H7 (cell line): ENCODE measurements around the gene FAM118A. TPM values are rescaled to one million over a fixed set of nuclear protein-coding genes. Genes with fewer than 3 reads are reported as not detected.
"Not testable (repeated sequence)": the region's sequence is repeated elsewhere in the genome, so short reads cannot be mapped to it uniquely, and the experiment has no call there.

Experiments
- DNase-seq: peaks from one replicate; pipeline ENCODE4 v3.0.0; 2012
- H3K27me3 ChIP-seq: 2 replicates; pipeline ENCODE4 v1.6.0; 2011; ENCODE audit warnings: mild to moderate bottlenecking, low read length; ENCODE audit not compliant: control insufficient read depth, insufficient read depth
- H3K36me3 ChIP-seq: replicated peaks from 2 replicates; pipeline ENCODE4 v1.5.1; 2011; ENCODE audit warnings: low read length; ENCODE audit not compliant: control insufficient read depth, insufficient read depth
- H3K4me3 ChIP-seq: 2 replicates; pipeline ENCODE4 v1.5.1; 2011; ENCODE audit warnings: low read depth, mild to moderate bottlenecking, control low read depth, low read length, moderate library complexity; ENCODE audit not compliant: insufficient read depth
- total RNA-seq: library from RNA; depleted of rRNA; stranded (reverse); fragments of >200 nt; shearing (Covaris generic); gene quantifications from 2 replicates; pipeline ENCODE4 v1.2.3, GENCODE V29; 2014; rRNA removed

The FAM118A gene
- total RNA-seq: 15.7 and 31.1 TPM in 2 replicates

GRCh38 chr22:45309422-45310227, at the start of gene FAM118A:
FAM118A (plus strand) TSS chr22:45309934; CDS start chr22:45322380, 12,446 bp downstream.
- Histone ChIP-seq H3K27me3 (no peaks in the 10 kb centered on the region; the same call in 1 of the 2 replicates), H3K4me3 (peak within 1 kb of the TSS; percentile 78), H3K36me3 (no peaks in the 10 kb centered on the region)
- DNase-seq: peak; percentile 100

- H3K36me3 ChIP-seq, DNase-seq, H3K4me3 ChIP-seq, H3K27me3 ChIP-seq: not testable (repeated sequence)
These were observed 49.4 kb upstream of the FAM118A start for GRCh38 chr22:45260395-45260759.

GRCh38 chr22:45261407-45262088, 48.2 kb upstream of the FAM118A start:
- H3K36me3 ChIP-seq: no peaks in the 10 kb centered on the region
- H3K27me3 ChIP-seq: peaks cover 4% of the 10 kb centered on the region
- no peak for DNase-seq
- no peak overlapping the region for H3K4me3 ChIP-seq

- Histone ChIP-seq H3K4me3 (no peak overlapping the region), H3K36me3 (no peaks in the 10 kb centered on the region), H3K27me3 (peaks cover 4% of the 10 kb centered on the region)
- no peak for DNase-seq
These were observed 47.4 kb upstream of the FAM118A start for GRCh38 chr22:45262195-45262930.

- no peak for DNase-seq
- no peak overlapping the region for H3K4me3 ChIP-seq
- no peaks in the 10 kb centered on the region for H3K36me3 ChIP-seq
- H3K27me3 ChIP-seq: peaks cover 4% of the 10 kb centered on the region
These were observed 46.7 kb upstream of the FAM118A start for GRCh38 chr22:45262931-45263462.

GRCh38 chr22:45263463-45264269, 46.1 kb upstream of the FAM118A start:
- peaks cover 4% of the 10 kb centered on the region for H3K27me3 ChIP-seq
- no peak overlapping the region for H3K4me3 ChIP-seq
- DNase-seq: peak; percentile 94
- H3K36me3 ChIP-seq: no peaks in the 10 kb centered on the region

- Histone ChIP-seq H3K27me3 (peaks cover 10% of the 10 kb centered on the region), H3K36me3 (no peaks in the 10 kb centered on the region), H3K4me3 (no peak overlapping the region)
- DNase-seq: no peak
These were observed 44.2 kb upstream of the FAM118A start for GRCh38 chr22:45265535-45265934.

GRCh38 chr22:45268167-45268957, 41.4 kb upstream of the FAM118A start:
- Histone ChIP-seq H3K4me3 (peak overlapping the region; percentile 84), H3K27me3 (peaks cover 11% of the 10 kb centered on the region), H3K36me3 (no peaks in the 10 kb centered on the region)
- DNase-seq: peak; percentile 99

GRCh38 chr22:45268958-45269844, 40.5 kb upstream of the FAM118A start:
- Histone ChIP-seq H3K4me3 (peak overlapping the region; percentile 84), H3K27me3 (peaks cover 9% of the 10 kb centered on the region; the same call in 1 of the 2 replicates), H3K36me3 (no peaks in the 10 kb centered on the region)
- DNase-seq: peak; percentile 96

- no peaks in the 10 kb centered on the region for H3K36me3 ChIP-seq
- DNase-seq: no peak
- peaks cover 9% of the 10 kb centered on the region; the same call in 1 of the 2 replicates for H3K27me3 ChIP-seq
- no peak overlapping the region for H3K4me3 ChIP-seq
These were observed 39.4 kb upstream of the FAM118A start for GRCh38 chr22:45270095-45271020.

- Histone ChIP-seq H3K27me3 (peaks cover 9% of the 10 kb centered on the region; the same call in 1 of the 2 replicates), H3K4me3 (no peak overlapping the region), H3K36me3 (no peaks in the 10 kb centered on the region)
- DNase-seq: no peak
These were observed 38.0 kb upstream of the FAM118A start for GRCh38 chr22:45271667-45272201.
